NT2/D1 (cell line): ENCODE measurements around the gene GPS2.

Experiments
- DNase-seq: peaks from one replicate; pipeline ENCODE4 v3.0.0-alpha.2; 2011; ENCODE audit warnings: low read depth, low spot score
- H3K27me3 ChIP-seq: 2 replicates; pipeline ENCODE4 v1.6.0; 2011; ENCODE audit warnings: mild to moderate bottlenecking; ENCODE audit not compliant: insufficient read length, insufficient read depth
- H3K36me3 ChIP-seq: 2 replicates; pipeline ENCODE4 v1.6.1; 2011; ENCODE audit warnings: mild to moderate bottlenecking, low read length, mixed read lengths; ENCODE audit not compliant: insufficient read depth, insufficient read length
- H3K4me1 ChIP-seq: 2 replicates; pipeline ENCODE4 v1.5.1; 2011; ENCODE audit not compliant: insufficient read depth, insufficient read length
- H3K4me3 ChIP-seq: 2 replicates; pipeline ENCODE4 v1.5.1; 2011; ENCODE audit warnings: low read depth; ENCODE audit not compliant: insufficient read length
- H3K9ac ChIP-seq: 2 replicates; pipeline ENCODE4 v1.6.0; 2011; ENCODE audit warnings: low read depth; ENCODE audit not compliant: insufficient read length
- H3K9me3 ChIP-seq: 2 replicates; pipeline ENCODE4 v1.5.1; 2011; ENCODE audit warnings: mild to moderate bottlenecking, low read length; ENCODE audit not compliant: insufficient read depth
- SUZ12 ChIP-seq: IDR thresholded peaks from 2 replicates; pipeline ENCODE4 v1.6.1; 2011; ENCODE audit not compliant: insufficient read length, insufficient read depth; ENCODE audit errors: extremely low read depth
- YY1 ChIP-seq: IDR thresholded peaks from 2 replicates; pipeline ENCODE4 v1.6.1; 2011; ENCODE audit not compliant: insufficient read length, insufficient read depth
- ZNF274 ChIP-seq: IDR thresholded peaks from 2 replicates; pipeline ENCODE4 v1.6.1; 2011; ENCODE audit warnings: mild to moderate bottlenecking, low read depth, low read length

The GPS2 gene

DNA sequence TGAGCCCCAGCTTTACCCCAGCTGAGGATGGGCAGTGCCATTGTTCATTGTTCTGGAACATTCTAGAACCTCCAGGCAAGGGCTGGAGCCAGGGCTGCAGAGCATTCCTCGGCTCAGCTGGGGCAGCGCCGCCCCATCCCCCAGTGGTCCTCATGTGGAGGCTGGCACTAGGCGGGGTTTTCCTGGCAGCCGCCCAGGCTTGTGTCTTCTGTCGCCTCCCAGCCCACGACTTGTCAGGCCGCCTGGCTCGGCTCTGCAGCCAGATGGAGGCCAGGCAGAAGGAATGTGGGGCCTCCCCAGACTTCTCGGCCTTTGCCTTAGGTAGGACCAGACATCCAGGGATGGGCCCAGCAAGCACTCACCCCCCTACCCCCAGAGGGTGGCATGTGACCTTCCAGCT, 39.9 kb upstream of the GPS2 start, which contains the start of gene TMEM95:
TSS of gene TMEM95 (plus strand) at position 104 of the 400 bp plus-strand sequence. CDS start at position 153, 49 bp downstream.
- H3K4me3 ChIP-seq, result no peak within 1 kb of the TSS
- no peak within 1 kb of the TSS for H3K9ac ChIP-seq

GRCh38 chr17:7354262-7354843, 39.2 kb upstream of the GPS2 start:
- H3K4me3 ChIP-seq, result no peak overlapping the region
- DNase-seq, result no peak

More for the DNA sequence above, 39.9 kb upstream of the GPS2 start, which contains the start of gene TMEM95:
- no peak for TF ChIP-seq SUZ12
- TF ChIP-seq ZNF274, result no peak
- no peak for TF ChIP-seq YY1
- DNase-seq, result no peak
- Histone ChIP-seq H3K36me3 (no peaks in the 10 kb centered on the region), H3K4me1 (peaks cover 10% of the 10 kb centered on the region), H3K27me3 (peaks cover 4% of the 10 kb centered on the region), H3K9me3 (no peaks in the 10 kb centered on the region)

DNA sequence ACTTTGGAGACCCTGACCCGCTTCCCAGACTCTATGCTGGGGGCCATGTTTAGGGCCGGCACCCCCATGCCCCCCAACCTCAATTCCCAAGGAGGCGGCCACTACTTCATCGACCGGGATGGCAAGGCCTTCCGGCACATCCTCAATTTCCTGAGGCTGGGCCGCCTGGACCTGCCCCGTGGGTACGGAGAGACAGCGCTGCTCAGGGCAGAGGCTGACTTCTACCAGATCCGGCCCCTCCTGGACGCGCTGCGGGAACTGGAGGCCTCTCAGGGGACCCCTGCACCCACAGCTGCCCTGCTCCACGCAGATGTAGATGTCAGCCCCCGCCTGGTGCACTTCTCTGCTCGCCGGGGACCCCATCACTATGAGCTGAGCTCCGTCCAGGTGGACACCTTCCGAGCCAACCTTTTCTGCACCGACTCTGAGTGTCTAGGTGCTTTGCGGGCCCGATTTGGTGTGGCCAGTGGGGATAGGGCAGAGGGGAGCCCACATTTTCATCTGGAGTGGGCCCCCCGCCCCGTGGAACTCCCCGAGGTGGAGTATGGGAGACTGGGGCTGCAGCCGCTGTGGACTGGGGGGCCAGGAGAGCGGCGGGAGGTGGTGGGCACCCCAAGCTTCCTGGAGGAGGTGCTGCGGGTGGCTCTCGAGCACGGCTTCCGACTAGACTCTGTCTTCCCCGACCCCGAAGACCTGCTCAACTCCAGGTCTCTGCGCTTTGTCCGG, 37.9 kb upstream of the GPS2 start:
- H3K36me3 ChIP-seq, result no peaks in the 10 kb centered on the region
- TF ChIP-seq ZNF274 (no peak), YY1 (no peak), SUZ12 (no peak)
- no peaks in the 10 kb centered on the region for H3K9me3 ChIP-seq
- H3K9ac ChIP-seq, result peak overlapping the region; percentile 91
- DNase-seq, result no peak
- peaks cover 4% of the 10 kb centered on the region for H3K27me3 ChIP-seq
- H3K4me3 ChIP-seq, result no peak overlapping the region
- peaks cover 19% of the 10 kb centered on the region for H3K4me1 ChIP-seq

More at GRCh38 chr17:7354262-7354843, 39.2 kb upstream of the GPS2 start:
- Histone ChIP-seq H3K27me3 (peaks cover 4% of the 10 kb centered on the region), H3K9me3 (no peaks in the 10 kb centered on the region), H3K9ac (no peak overlapping the region), H3K36me3 (no peaks in the 10 kb centered on the region), H3K4me1 (peaks cover 14% of the 10 kb centered on the region)
- TF ChIP-seq ZNF274, result no peak
- TF ChIP-seq YY1, result no peak
- TF ChIP-seq SUZ12, result no peak

GRCh38 chr17:7352503-7352889, 37.3 kb upstream of the GPS2 start:
- no peak for DNase-seq
- Histone ChIP-seq H3K27me3 (peaks cover 4% of the 10 kb centered on the region), H3K4me1 (peaks cover 19% of the 10 kb centered on the region), H3K9ac (peak overlapping the region; percentile 91), H3K9me3 (no peaks in the 10 kb centered on the region), H3K4me3 (peak overlapping the region; percentile 81), H3K36me3 (no peaks in the 10 kb centered on the region)
- TF ChIP-seq ZNF274 (no peak), YY1 (no peak), SUZ12 (no peak)

DNA sequence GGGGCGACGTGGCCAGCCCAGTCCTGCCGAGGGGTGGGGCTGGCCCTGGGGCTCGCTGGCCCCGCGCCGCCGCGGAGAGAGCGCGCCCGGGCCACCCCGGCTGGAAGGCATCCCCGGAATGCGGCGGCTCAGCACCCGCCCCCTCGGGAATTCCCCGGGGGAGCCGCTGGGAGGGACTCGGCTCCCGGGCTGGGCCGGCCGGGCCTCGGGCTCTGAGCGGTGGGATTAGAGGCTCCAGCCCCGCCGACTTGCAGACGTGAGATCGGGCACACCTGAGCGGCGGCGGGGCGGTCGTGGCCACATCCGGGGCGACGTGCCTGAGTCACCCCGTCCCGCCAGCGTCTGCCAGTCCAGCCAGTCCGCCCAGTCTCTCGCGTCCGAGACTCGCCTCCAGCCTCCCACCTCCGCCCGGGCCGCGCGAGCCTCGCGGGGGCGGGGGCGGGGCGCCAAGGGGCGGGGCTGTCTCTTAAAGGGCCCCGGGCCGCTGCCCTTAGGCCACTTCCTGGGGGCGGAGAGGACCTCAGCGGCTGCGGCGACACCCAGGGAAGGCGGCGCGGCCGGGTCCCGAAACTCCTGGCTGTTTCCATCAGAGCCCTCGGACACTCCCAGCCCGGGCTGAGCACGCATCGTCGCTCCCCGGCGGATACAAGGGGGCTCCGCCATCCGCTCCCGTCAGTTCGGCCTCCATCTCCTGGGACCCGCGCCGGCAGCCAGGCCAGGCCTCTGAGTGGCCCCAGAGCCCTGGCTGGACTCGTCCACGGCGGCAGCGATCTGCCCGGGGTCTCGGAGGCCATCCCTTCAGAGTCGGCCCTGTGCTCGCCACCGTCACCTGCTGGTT, 36.7 kb upstream of the GPS2 start, which contains the start of gene KCTD11:
TSS of gene KCTD11 (plus strand) at position 498 of the 838 bp plus-strand sequence.
- peak within 1 kb of the TSS; percentile 91 for H3K9ac ChIP-seq
- H3K9me3 ChIP-seq, result no peaks in the 10 kb centered on the region
- H3K4me1 ChIP-seq, result peaks cover 19% of the 10 kb centered on the region
- H3K4me3 ChIP-seq, result peak within 1 kb of the TSS; percentile 81
- DNase-seq, result no peak
- no peaks in the 10 kb centered on the region for H3K36me3 ChIP-seq
- no peak for TF ChIP-seq SUZ12
- TF ChIP-seq YY1, result no peak
- TF ChIP-seq ZNF274, result no peak
- peaks cover 4% of the 10 kb centered on the region for H3K27me3 ChIP-seq

DNA sequence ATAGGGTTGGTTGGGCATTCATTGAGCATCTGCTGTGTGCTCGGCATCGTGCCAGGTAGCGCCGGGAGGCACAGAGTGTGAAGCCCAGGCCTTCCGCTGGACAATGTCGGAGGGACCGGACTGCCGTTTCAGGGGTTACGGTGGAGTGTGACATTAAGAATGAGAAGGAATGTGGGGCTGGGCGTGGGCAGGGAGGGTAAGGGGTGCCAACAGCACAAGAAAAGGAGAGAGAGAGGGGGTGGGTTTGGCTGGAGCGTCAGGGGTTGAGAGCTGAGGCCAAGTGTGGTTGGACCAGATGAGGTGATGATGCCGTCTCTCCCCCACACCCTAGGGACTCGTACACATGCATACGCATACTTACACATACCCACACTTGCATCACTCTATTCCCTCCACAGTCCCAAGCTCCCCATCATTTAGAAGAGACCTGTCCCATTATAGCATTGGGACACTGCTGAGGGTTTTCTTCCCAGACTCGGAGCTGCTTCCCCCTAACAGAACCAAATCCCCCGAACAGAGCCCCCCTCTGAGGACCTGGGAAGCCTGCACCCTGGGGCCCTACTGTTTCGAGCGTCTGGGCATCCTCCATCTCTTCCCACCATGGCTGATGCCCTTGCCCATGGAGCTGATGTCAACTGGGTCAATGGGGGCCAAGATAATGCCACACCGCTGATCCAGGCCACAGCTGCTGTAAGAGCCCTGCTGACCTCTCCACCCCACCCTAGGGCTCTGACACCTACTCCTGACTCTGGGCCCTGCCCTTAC, 33.5 kb upstream of the GPS2 start:
- Histone ChIP-seq H3K36me3 (no peaks in the 10 kb centered on the region), H3K9ac (no peak overlapping the region), H3K9me3 (no peaks in the 10 kb centered on the region), H3K4me3 (no peak overlapping the region), H3K27me3 (no peaks in the 10 kb centered on the region), H3K4me1 (peaks cover 13% of the 10 kb centered on the region)
- no peak for TF ChIP-seq ZNF274
- no peak for TF ChIP-seq YY1
- TF ChIP-seq SUZ12, result no peak
- no peak for DNase-seq
